CD4-positive, alpha-beta T cell treated with Interleukin-2 at 100 ng/mL for 4 hours (primary cell): ENCODE results near the gene VIPR2.
"Not testable (repeated sequence)": the region's sequence is repeated elsewhere in the genome, so short reads cannot be mapped to it uniquely, and the experiment has no call there.

ENCODE experiments used
- DNase-seq: peaks from one replicate; pipeline ENCODE4 v3.0.0-alpha.2; 2020; ENCODE audit warnings: low spot score

Gene VIPR2

DNA sequence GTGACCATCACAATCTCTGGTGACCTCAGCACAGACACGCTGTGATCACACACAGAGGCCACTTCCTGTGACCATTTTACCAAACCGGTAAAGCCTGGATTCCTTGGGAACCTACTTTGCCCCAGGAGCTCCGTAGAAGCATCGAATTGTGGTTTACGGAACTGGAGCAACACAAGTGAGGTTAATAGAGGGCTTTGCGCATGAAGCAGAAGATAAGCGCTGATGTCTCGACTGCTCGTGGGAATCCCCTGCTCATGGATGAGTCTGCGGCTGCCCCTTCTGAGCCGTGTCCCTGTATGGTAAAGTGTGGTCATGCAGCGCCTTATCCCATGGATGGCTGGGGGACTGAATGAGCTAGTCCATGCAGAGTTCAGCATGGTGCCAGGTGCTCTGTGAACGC is 53.6 kb downstream of the VIPR2 start:
- DNase-seq: no peak

- DNase-seq: no peak
Observed at GRCh38 chr7:159088016-159088865, 56.4 kb downstream of the VIPR2 start.

- DNase-seq: no peak
Observed at GRCh38 chr7:159086301-159086925, 58.3 kb downstream of the VIPR2 start.

DNA sequence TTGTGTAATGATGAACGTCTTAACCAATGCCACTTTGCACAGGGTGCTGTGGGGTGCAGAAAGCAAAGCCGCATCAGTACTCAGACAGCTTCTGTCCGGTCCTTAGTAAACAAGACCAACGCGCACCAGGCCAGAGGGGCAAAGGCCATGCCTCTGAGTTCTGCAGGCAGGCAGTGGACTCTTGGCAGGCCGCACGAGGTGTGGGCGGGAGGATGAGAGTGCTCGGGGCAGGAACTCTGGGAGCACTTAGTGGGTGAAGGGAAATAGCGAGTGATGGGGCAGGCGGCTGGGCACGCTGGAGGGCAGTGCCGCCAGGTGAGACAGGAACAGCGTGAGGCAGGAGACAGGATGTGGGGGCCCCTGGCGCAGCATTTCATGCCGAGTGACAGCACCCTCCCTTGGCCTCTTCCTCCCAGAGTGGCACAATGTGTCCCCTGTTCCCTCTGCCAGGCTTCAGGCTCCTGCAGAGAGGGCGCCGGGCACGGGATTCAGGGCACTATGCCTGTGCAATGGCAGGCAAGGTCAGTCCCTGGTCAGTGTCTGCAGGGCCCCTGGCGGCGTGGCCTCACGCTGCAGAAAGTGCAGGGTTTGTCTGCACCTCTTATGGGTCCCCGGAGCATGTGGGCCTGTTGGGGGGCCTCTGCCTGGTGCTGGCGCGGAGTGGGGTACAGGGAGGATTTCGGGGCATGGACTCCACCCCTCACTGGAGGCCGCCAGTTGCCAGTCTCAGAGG is 60.4 kb downstream of the VIPR2 start:
- DNase-seq: no peak

GRCh38 chr7:159083698-159084068 is 61.0 kb downstream of the VIPR2 start:
- DNase-seq: no peak

DNA sequence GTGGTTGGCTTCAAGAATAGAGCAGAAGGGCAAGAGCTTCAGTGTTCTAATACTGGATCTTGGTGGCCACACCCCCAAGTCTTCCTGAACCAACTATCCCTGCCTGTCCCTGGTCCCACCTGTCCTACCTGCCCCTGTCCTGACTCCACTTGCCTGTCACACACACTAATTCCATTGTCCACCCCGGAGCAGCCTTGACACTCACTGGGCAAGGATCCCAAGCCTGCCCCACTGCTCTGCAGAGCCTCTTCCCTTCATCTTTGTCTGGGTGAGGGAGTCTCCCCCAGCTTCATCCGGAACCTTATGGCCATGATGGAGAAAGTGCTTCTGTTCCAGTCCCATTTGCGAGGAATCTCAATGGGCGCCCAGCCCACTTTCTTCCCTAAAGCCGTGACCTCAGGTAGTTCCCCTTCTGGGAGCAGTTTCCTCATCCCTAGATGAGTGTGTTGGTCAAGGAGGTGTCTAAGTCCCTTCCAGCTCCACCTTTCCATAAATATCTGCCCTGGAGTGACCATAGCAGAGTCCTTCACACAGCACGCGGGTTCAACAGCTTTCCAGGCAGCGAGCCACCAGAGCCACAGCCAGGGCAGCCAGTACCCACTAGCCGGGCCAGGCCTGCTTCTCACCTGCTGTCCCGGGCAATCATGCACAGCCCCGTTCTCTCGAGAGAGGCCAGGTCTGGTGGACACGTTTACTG is 61.5 kb downstream of the VIPR2 start:
- DNase-seq: no peak

DNA sequence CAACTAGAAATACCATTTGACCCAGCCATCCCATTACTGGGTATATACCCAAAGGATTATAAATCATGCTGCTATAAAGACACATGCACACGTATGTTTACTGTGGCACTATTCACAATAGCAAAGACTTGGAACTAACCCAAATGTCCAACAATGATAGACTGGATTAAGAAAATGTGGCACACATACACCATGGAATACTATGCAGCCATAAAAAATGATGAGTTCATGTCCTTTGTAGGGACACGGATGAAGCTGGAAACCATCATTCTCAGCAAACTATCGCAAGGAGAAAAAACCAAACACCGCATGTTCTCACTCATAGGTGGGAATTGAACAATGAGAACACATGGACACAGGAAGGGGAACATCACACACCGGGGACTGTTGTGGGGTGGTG is 62.6 kb downstream of the VIPR2 start:
- not testable (repeated sequence) for DNase-seq

- DNase-seq: no peak
Observed at GRCh38 chr7:159078911-159079270, 65.8 kb downstream of the VIPR2 start.

GRCh38 chr7:159078193-159078910 is 66.3 kb downstream of the VIPR2 start:
- DNase-seq: no peak

DNA sequence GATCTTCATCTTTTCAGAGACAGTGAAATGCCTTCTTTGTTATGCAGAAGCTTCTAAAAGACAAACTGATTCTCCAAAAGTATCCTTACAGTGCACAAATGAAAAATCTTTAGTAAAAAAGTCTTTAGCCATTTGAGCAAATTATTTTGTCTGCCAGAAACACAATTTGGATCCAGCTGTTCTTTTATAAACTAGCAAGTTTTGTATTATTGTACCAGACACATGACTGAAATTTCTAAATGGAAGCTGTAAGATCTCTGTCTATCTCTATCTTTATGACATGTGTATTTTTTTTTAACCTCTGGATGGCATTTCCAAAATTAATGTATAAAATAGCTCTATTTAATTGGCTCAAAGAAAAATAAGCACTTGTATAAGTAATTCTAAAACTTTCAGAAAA is 68.3 kb downstream of the VIPR2 start:
- DNase-seq: no peak

GRCh38 chr7:159075563-159076238 is 69.0 kb downstream of the VIPR2 start:
- DNase-seq: no peak

DNA sequence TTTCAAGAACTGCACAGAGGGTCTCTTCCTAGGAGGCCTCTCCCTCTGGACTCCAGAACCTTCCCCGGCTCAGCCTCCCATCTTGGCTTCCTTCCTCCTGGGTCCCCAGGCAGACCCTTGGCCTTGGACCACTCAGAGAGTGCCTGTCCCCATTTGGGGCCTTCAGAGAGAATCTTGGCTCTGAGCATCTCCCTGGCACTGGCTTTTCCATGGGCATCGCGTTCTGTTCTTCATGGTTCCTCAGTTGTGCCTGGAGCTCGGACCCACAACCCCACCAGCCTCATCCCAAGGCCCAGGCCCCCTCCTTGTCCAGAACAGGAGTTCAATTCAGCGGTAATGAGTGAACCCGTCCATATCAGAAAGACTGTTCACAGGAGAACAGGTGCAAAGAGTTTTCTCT is 73.4 kb downstream of the VIPR2 start:
- DNase-seq: no peak

- no peak for DNase-seq
Observed at GRCh38 chr7:159070431-159071148, 74.1 kb downstream of the VIPR2 start.

- DNase-seq: no peak
Observed at GRCh38 chr7:159068893-159069448, 75.7 kb downstream of the VIPR2 start.

- DNase-seq: no peak
Observed at GRCh38 chr7:159068488-159068811, 76.2 kb downstream of the VIPR2 start.

DNA sequence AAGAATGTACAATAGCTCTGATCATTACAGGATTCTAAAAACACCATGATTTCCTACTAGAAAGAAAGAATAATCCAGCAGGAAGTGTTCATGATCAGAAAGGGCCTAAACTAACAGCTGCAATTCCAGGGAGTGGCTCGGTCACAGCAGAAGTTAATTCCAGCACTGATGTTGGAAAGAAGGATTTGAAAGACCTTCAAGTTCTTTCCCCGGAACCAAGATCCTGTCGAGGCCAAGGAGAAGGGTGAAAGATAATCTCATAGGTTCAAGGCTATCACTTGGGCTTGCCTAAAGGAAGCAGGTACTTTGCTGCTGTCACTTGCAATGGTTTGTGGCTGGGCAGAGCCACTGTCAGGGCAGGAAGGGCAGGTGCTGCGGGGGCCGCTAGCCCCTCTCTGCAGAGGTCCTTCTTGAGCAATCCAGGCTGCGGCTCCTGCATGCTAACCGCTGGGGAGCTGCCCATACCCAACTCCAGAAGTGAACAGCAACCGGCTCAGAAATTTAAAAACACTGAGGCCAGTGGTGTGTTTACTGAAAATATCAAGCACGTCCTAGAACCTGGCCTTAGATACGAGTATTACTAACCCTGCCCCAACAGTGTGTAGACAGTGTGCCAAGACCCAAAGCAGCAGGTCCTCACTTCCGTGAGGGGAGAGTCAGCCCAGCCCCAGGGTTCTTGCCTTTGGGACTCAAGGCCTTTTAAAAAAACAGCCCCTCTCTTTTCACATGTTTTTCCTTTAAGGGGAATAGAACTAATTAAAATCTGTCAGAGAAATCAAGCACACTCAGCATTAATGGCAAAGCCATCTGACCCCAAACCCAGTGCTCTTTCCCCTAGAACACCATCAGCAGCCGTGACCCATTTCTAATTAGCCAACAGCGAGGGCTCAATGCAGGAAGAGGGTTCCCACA is 76.8 kb downstream of the VIPR2 start:
- no peak for DNase-seq

GRCh38 chr7:159066816-159067575 is 77.7 kb downstream of the VIPR2 start:
- DNase-seq: no peak

DNA sequence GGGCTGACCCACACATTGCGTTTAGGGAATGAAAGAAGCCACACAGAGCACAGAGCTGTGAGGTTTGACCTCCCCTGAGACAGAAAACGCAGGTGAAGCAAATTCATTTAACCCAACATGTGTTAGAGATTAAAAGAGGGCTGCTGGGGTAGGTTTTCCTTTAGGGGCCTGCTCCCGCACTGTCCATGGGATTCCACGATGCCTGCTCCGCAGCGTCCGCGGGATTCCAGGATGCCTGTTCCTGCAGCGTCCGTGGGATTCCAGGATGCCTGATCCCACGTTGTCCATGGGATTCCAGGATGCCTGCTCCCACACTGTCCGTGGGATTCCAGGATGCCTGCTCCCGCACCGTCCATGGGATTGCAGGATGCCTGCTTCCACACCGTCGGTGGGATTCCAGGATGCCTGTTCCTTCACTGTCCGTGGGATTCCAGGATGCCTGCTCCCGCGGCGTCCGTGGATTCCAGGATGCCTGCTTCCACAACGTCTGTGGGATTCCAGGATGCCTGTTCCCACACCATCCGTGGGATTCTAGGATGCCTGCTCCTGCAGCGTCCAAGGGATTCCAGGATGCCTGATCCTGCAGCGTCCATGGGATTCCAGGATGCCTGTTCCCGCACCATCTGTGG is 78.7 kb downstream of the VIPR2 start:
- DNase-seq: no peak
